K562 (cell line): ENCODE data around the gene GATA6. TPM values are rescaled to one million over a fixed set of nuclear protein-coding genes. Genes with fewer than 3 reads are reported as not detected.

Experiments
- ATAC-seq: fragments of 200-7000 bp; cut with Tn5 transposase; 3 replicates; pipeline ENCODE4 v1.9.1; 2020; ENCODE audit warnings: moderate library complexity
- BruUV-seq: library from RNA; stranded (reverse); fragments of 400-500 nt; replicated peaks from 2 replicates; lab custom pipeline; 2021; lab: Mats Ljungman, UMichigan
- CTCF ChIA-PET: fragments of 300-600 bp; formaldehyde crosslinking; extraction: SDS; loops from one replicate; lab custom pipeline; 2021; ENCODE audit warnings: low intra/inter-chr PET ratio; lab: Yijun Ruan, JAX
- POLR2A ChIA-PET: fragments of 300-600, 350-650 bp; sonication (Branson Sonifier 250); formaldehyde crosslinking; extraction: SDS; loops from one replicate; lab custom pipeline; 2021; ENCODE audit warnings: antibody characterized with exemption, inconsistent platforms; lab: Yijun Ruan, JAX
- DNase-seq, 4 experiments: peaks; one replicate each; pipeline versions ENCODE4 v3.0.0 to v3.0.0-alpha.2; 2011 to 2018; ENCODE audit warnings: low spot score in 3 of 4, mixed read lengths in 3 of 4; ENCODE audit errors: extremely low read depth in 1 of 4
- FAIRE-seq: peaks from 2 replicates; lab custom pipeline; 2011; peaks lifted over from hg19 to GRCh38; lab: Jason Lieb, UNC
- H2AFZ ChIP-seq: 2 replicates; pipeline ENCODE4 v1.6.0; 2011; ENCODE audit warnings: low read depth, low read length, control low read depth, inconsistent platforms
- H3K27ac ChIP-seq: fragments of 200-600 bp; 3 replicates; pipeline ENCODE4 v1.8.0; 2011; ENCODE audit warnings: low read depth, mild to moderate bottlenecking, control low read depth, inconsistent platforms, low read length, moderate library complexity, mixed read lengths; ENCODE audit errors: extremely low read depth
- H3K27me3 ChIP-seq, 2 experiments: fragments of 300-600 bp in 1 of 2; 2 replicates in 1 of 2; 3 replicates in 1 of 2; pipeline versions ENCODE4 v1.6.0 to v1.8.0; 2011; ENCODE audit warnings: inconsistent platforms in 2 of 2, low read length in 2 of 2, mild to moderate bottlenecking in 1 of 2, mixed read lengths in 1 of 2, moderate library complexity in 1 of 2; ENCODE audit not compliant: control insufficient read depth in 2 of 2, insufficient read depth in 2 of 2
- H3K36me3 ChIP-seq: fragments of 300-600 bp; 3 replicates; pipeline ENCODE4 v1.8.0; 2011; ENCODE audit warnings: mild to moderate bottlenecking, low read length, inconsistent platforms; ENCODE audit not compliant: control insufficient read depth, insufficient read depth
- H3K4me1 ChIP-seq, 2 experiments: fragments of 200-600 bp in 1 of 2; replicated peaks in 1 of 2; 2 replicates in 1 of 2; 3 replicates in 1 of 2; pipeline versions ENCODE4 v1.5.1 to v1.8.0; 2011; ENCODE audit warnings: inconsistent platforms in 2 of 2, low read length in 2 of 2, mild to moderate bottlenecking in 1 of 2, mixed read lengths in 1 of 2, moderate library complexity in 1 of 2; ENCODE audit not compliant: control insufficient read depth in 2 of 2, insufficient read depth in 2 of 2
- H3K4me2 ChIP-seq: 2 replicates; pipeline ENCODE4 v1.6.1; 2011; ENCODE audit warnings: low read length, control low read depth, inconsistent platforms, mixed read lengths; ENCODE audit not compliant: insufficient read depth
- H3K4me3 ChIP-seq: fragments of 200-600 bp; sonication (generic), shearing (Covaris generic); 2 replicates; pipeline ENCODE4 v1.5.1; 2016; ENCODE audit warnings: control low read depth, inconsistent platforms
- H3K79me2 ChIP-seq: fragments of 200-600 bp; 3 replicates; pipeline ENCODE4 v1.8.0; 2011; ENCODE audit warnings: low read length, inconsistent platforms; ENCODE audit not compliant: control insufficient read depth, insufficient read depth
- H3K9ac ChIP-seq, 2 experiments: 2 replicates each; pipeline versions ENCODE4 v1.6.0 to v1.6.1; 2011; ENCODE audit warnings: low read depth in 2 of 2, low read length in 2 of 2, control low read depth in 1 of 2, inconsistent platforms in 1 of 2, mild to moderate bottlenecking in 1 of 2, mixed read lengths in 1 of 2; ENCODE audit not compliant: insufficient read depth in 1 of 2
- H3K9me1 ChIP-seq: one replicate; pipeline ENCODE4 v1.6.0; 2011; ENCODE audit warnings: inconsistent platforms, mild to moderate bottlenecking, low read length, moderate library complexity; ENCODE audit not compliant: control insufficient read depth, insufficient read depth
- H3K9me3 ChIP-seq: replicated peaks from 2 replicates; pipeline ENCODE4 v1.5.1; 2011; ENCODE audit warnings: low read depth, low read length, inconsistent platforms; ENCODE audit not compliant: control insufficient read depth, insufficient read depth
- H4K20me1 ChIP-seq: replicated peaks from 2 replicates; pipeline ENCODE4 v1.6.1; 2011; ENCODE audit warnings: low read length, inconsistent platforms, mixed read lengths; ENCODE audit not compliant: control insufficient read depth, insufficient read depth
- CBFA2T3 ChIP-seq: fragments of 450-650 bp; IDR thresholded peaks from 2 replicates; pipeline ENCODE4 v1.6.1; 2017
- CXXC5 ChIP-seq: fragments of 250-450 bp; sonication (Bioruptor Pico); IDR thresholded peaks from 2 replicates; pipeline ENCODE4 v1.8.0; 2022; ENCODE audit warnings: inconsistent platforms, mild to moderate bottlenecking, moderate library complexity
- DPF2 ChIP-seq: fragments of 450-650 bp; IDR thresholded peaks from 2 replicates; pipeline ENCODE4 v1.6.1; 2016
- MAZ ChIP-seq, 2 experiments: fragments of 450-650 bp in 1 of 2; sonication (generic) in 1 of 2; formaldehyde crosslinking; IDR thresholded peaks in 1 of 2; conservative IDR thresholded peaks in 1 of 2; 2 replicates each; pipeline versions ENCODE4 v1.4.0 to v1.5.0; 2020; ENCODE audit warnings: mild to moderate bottlenecking in 1 of 2, missing genetic modification reagents in 1 of 2
- PCBP1 ChIP-seq: fragments of 200-400 bp; formaldehyde crosslinking; IDR thresholded peaks from 2 replicates; pipeline ENCODE4 v1.6.1; 2018; ENCODE audit warnings: mild to moderate bottlenecking, low read depth, low read length; ENCODE audit not compliant: poor library complexity, severe bottlenecking
- PHF20 ChIP-seq: fragments of 450-650 bp; IDR thresholded peaks from 2 replicates; pipeline ENCODE4 v1.6.1; 2018; ENCODE audit not compliant: partially characterized antibody
- RBBP5 ChIP-seq: fragments of 200-600 bp; sonication (generic); IDR thresholded peaks from 2 replicates; pipeline ENCODE4 v1.6.1; 2012; ENCODE audit warnings: borderline replicate concordance, mild to moderate bottlenecking, low read length, control low read depth, inconsistent platforms; ENCODE audit not compliant: insufficient read depth, poor library complexity, severe bottlenecking
- TBL1XR1 ChIP-seq, 2 experiments: IDR thresholded peaks; 2 replicates each; pipeline ENCODE4 v1.6.1; 2012; ENCODE audit warnings: improper control_type of control experiment in 2 of 2, low read length in 2 of 2, mild to moderate bottlenecking in 1 of 2
- VEZF1 ChIP-seq: fragments of 200-800 bp; sonication (Bioruptor generic); IDR thresholded peaks from 2 replicates; pipeline ENCODE4 v1.6.1; 2017; ENCODE audit warnings: missing genetic modification characterization, missing compliant biosample characterization
- ZBTB9 ChIP-seq: fragments of 450-650 bp; formaldehyde crosslinking; IDR thresholded peaks from 2 replicates; pipeline ENCODE4 v1.4.0; 2020; ENCODE audit warnings: mild to moderate bottlenecking, moderate library complexity
- ZNF143 ChIP-seq: sonication (generic); formaldehyde crosslinking; IDR thresholded peaks from 2 replicates; pipeline ENCODE4 v1.9.0; 2022; ENCODE audit warnings: mild to moderate bottlenecking, missing genetic modification reagents
- ZNF76 ChIP-seq: fragments of 250-450 bp; sonication (Bioruptor Pico); IDR thresholded peaks from 2 replicates; pipeline ENCODE4 v1.4.0; 2020; ENCODE audit warnings: mild to moderate bottlenecking, moderate library complexity, borderline replicate concordance
- WGBS: fragments of 100-300 bp; shearing (Covaris generic); methylation state at CpG from one replicate; pipeline ENCODE4 v1.1.6; 2016; ENCODE audit warnings: low coverage, mixed read lengths; ENCODE audit not compliant: insufficient coverage; ENCODE audit errors: missing lambda C conversion rate; 5-methylcytosine and 5-hydroxymethylcytosine counted together
- in situ Hi-C: fragments of 300-500 bp; cut with MboI; formaldehyde crosslinking; loops from 4 replicates; pipeline ENCODE4 v1.15.0; 2018; ENCODE audit warnings: inconsistent platforms, mixed read lengths
- intact Hi-C: fragments of 100-400 bp; cut with micrococcal nuclease; formaldehyde crosslinking; loops from 2 replicates; pipeline ENCODE4 v1.14.2; 2022
- polyA plus RNA-seq, 8 experiments: library from polyadenylated mRNA; depleted of rRNA in 4 of 8; stranded (reverse) in 5 of 8; unstranded in 3 of 8; fragments of >200 nt; fragmentation: Nextera tagmentation in 2 of 8; fragmentation: Illumina TruSeq in 1 of 8; extraction: Ambion mirVana in 2 of 8; extraction: Trizol in 1 of 8; gene quantifications; 2 replicates each; pipeline versions ENCODE4 v1.2.1 to v1.2.3, GENCODE V29; 2011 to 2014; ENCODE audit warnings: inconsistent platforms in 1 of 8, missing spikeins in 1 of 8
- total RNA-seq, 7 experiments: library from RNA; depleted of rRNA in 6 of 7; stranded (reverse); fragments of >200 nt in 6 of 7; fragmentation: Illumina TruSeq in 2 of 7; extraction: Trizol in 2 of 7; gene quantifications; 2 replicates each; pipeline versions ENCODE4 v1.2.1 to v1.2.3, GENCODE V29; 2011 to 2021; ENCODE audit warnings: low replicate concordance in 1 of 7
- TF ChIP-seq, protein P1 (sequence below): sonication (generic); formaldehyde crosslinking; IDR thresholded peaks from 2 replicates; pipeline ENCODE4 v1.9.0; 2022; ENCODE audit warnings: mild to moderate bottlenecking, missing genetic modification reagents
- TF ChIP-seq, protein P2 (sequence below): fragments of 450-650 bp; IDR thresholded peaks from 2 replicates; pipeline ENCODE4 v1.6.1; 2018; ENCODE audit not compliant: partially characterized antibody

Gene GATA6
- total and polyA plus RNA-seq, 9 of the 15 experiments (the other 6 are each of a cell fraction or from before 2014, with no cell fraction given) = 0.01 to 0.24 (median 0.16) TPM; not detected in 5

DNA sequence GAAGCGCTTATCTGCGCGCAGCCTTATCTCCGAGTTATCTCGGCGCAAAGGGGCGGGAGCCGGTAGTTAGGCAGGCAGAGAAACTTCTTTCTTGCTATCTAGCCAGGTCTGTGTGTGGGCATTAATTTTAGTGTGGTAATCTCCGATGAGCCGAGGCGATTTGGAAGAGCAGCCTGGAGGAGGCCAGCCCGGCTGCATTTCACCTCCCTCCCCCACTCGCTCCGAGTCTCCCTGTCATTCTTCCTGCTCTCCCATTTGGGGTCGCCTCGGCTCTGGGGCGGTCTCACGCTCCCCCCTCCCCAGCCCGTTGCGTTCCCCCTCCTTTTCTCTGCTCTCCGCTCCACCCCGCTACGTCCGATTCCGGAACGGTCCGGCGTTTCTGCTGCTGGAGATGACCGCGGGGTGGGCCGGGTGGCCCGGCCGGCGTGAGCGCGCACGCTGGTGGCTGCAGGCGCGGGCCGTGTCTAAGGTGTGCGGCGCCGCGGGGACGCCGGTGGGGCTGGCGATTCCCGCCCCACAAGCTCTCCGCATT, 566 bp downstream of the GATA6 start:
- H3K27ac ChIP-seq = no peak overlapping the region
- no peaks in the 10 kb centered on the region for H3K36me3 ChIP-seq
- H4K20me1 ChIP-seq = peaks cover 5% of the 10 kb centered on the region
- no TSS peak for BruUV-seq
- peak overlapping the region; percentile 59 for H3K4me2 ChIP-seq
- ChIA-PET CTCF (no interaction called here), POLR2A (interaction anchor here (0.6 to 0.7 kb wide), 2 partner anchors 669 to 882 kb away, joined by 3 read pairs; no protein-coding TSS in a partner anchor)
- no peaks in the 10 kb centered on the region for H3K9me1 ChIP-seq
- no peaks in the 10 kb centered on the region; the same call in 1 of the 2 replicates for H3K9me3 ChIP-seq
- no peaks in the 10 kb centered on the region for H3K79me2 ChIP-seq
- peak overlapping the region; percentile 45 for H3K4me3 ChIP-seq
- ATAC-seq = peak; percentile 47
- intact Hi-C loops = loop anchor here (2.0 to 5.0 kb wide), 2 partner anchors 393 to 532 kb away; no protein-coding TSS in a partner anchor
- no peak for FAIRE-seq
- peaks cover 40 to 63% of the 10 kb centered on the region in 2 experiments for H3K27me3 ChIP-seq
- H3K4me1 ChIP-seq = peaks cover 11 to 34% of the 10 kb centered on the region in 2 experiments
- peak overlapping the region; percentile 91 for H2AFZ ChIP-seq
- H3K9ac ChIP-seq = peak overlapping the region; percentile 38 to 88; a peak in 3 of 4 replicates
- peak in 2 of 4 experiments; percentile 35 to 38 for DNase-seq
- whole genome bisulfite sequencing = 14% methylated on average over 20 of the region's 49 CpGs
- in situ Hi-C loops = no loop called here
- 0 out of 2 replicates have a peak, but pooled peaks have one; percentile 42 for TF ChIP-seq DPF2
- TF ChIP-seq CXXC5 = 0 out of 2 replicates have a peak, but pooled peaks have one; percentile 72
- peak; percentile 5; the same call in 1 of the 2 replicates for TF ChIP-seq CBFA2T3
- peak; percentile 24 for TF ChIP-seq RBBP5
- no peak for TF ChIP-seq TBL1XR1 (IDR thresholded peaks at IDR 0.05; ENCODE audit: low read length in 2 of 2)
- TF ChIP-seq, protein P1, sequence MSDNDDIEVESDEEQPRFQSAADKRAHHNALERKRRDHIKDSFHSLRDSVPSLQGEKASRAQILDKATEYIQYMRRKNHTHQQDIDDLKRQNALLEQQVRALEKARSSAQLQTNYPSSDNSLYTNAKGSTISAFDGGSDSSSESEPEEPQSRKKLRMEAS (CRISPR knock-in tag) = no peak
- TF ChIP-seq MAZ (CRISPR knock-in tag; conservative IDR thresholded peaks at IDR 0.05 in 1 of 2, IDR thresholded peaks at IDR 0.05 in 1 of 2) = 0 out of 4 replicates have a peak, but pooled peaks of 1 of the 2 experiments have one; percentile 34
- TF ChIP-seq ZNF76 = no peak
- TF ChIP-seq, protein P2, sequence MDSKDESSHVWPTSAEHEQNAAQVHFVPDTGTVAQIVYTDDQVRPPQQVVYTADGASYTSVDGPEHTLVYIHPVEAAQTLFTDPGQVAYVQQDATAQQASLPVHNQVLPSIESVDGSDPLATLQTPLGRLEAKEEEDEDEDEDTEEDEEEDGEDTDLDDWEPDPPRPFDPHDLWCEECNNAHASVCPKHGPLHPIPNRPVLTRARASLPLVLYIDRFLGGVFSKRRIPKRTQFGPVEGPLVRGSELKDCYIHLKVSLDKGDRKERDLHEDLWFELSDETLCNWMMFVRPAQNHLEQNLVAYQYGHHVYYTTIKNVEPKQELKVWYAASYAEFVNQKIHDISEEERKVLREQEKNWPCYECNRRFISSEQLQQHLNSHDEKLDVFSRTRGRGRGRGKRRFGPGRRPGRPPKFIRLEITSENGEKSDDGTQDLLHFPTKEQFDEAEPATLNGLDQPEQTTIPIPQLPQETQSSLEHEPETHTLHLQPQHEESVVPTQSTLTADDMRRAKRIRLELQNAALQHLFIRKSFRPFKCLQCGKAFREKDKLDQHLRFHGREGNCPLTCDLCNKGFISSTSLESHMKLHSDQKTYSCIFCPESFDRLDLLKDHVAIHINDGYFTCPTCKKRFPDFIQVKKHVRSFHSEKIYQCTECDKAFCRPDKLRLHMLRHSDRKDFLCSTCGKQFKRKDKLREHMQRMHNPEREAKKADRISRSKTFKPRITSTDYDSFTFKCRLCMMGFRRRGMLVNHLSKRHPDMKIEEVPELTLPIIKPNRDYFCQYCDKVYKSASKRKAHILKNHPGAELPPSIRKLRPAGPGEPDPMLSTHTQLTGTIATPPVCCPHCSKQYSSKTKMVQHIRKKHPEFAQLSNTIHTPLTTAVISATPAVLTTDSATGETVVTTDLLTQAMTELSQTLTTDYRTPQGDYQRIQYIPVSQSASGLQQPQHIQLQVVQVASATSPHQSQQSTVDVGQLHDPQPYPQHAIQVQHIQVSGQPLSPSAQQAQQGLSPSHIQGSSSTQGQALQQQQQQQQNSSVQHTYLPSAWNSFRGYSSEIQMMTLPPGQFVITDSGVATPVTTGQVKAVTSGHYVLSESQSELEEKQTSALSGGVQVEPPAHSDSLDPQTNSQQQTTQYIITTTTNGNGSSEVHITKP = no peak
- no peak for TF ChIP-seq ZNF143
- peak; percentile 30 for TF ChIP-seq PCBP1
- TF ChIP-seq PHF20 = peak; percentile 0
- peak; percentile 26; the same call in 1 of the 2 replicates for TF ChIP-seq VEZF1
- peak; percentile 3; the same call in 1 of the 2 replicates for TF ChIP-seq ZBTB9 (CRISPR knock-in tag)
